ENCODE data around the gene TBX4.

The TBX4 gene

GRCh38 chr17:61461967-61462718 lies 9.9 kb downstream of the TBX4 start:
- TF ChIP-seq CTCF (IDR thresholded peaks at IDR 0.05; ENCODE audit: control extremely low read depth, extremely low read depth, low read depth, missing control alignments), result no peak
- no peak for DNase-seq (ENCODE audit: extremely low spot score)
- POLR2A ChIA-PET, result no interaction called here
- CTCF ChIA-PET, result interaction anchor here (1.1 to 1.8 kb wide), 2 partner anchors 23 to 50 kb away, joined by 3 read pairs; no protein-coding TSS in a partner anchor

DNA sequence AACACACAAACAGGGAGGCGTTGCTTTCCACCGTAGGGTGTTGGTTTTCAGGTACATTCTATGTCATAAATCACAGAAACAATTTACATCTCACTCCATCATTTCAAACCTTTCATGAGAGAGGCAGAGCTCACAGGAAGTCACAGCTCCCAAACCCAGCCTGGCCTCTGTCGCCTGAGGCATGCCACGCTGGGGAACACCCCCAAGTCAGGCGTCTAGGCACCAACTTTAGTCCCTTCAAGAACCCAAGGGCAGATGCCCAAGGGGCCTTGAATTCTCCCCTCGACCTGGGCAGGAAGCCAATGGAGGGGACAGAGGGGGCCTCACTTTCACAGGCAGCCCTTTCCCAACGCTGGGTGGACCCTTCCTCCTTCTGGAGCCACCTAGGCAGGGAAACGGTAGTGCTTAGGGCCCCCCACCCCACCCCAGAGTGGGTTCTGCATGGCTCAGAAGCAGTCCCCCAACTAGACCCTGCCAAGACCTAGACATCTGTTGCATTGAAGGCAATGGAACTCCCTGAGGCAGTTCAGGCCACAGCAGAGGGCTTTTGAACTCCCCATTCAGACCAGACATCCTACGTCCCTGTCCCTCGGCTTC lies 10.6 kb downstream of the TBX4 start:
- DNase-seq (ENCODE audit: extremely low spot score), result no peak
- ChIA-PET POLR2A (no interaction called here), CTCF (interaction anchor here (1.8 kb wide), 1 partner anchor 23 kb away, joined by 3 read pairs; no protein-coding TSS in a partner anchor)
- no peak for TF ChIP-seq CTCF (IDR thresholded peaks at IDR 0.05; ENCODE audit: control extremely low read depth, extremely low read depth, low read depth, missing control alignments)

DNA sequence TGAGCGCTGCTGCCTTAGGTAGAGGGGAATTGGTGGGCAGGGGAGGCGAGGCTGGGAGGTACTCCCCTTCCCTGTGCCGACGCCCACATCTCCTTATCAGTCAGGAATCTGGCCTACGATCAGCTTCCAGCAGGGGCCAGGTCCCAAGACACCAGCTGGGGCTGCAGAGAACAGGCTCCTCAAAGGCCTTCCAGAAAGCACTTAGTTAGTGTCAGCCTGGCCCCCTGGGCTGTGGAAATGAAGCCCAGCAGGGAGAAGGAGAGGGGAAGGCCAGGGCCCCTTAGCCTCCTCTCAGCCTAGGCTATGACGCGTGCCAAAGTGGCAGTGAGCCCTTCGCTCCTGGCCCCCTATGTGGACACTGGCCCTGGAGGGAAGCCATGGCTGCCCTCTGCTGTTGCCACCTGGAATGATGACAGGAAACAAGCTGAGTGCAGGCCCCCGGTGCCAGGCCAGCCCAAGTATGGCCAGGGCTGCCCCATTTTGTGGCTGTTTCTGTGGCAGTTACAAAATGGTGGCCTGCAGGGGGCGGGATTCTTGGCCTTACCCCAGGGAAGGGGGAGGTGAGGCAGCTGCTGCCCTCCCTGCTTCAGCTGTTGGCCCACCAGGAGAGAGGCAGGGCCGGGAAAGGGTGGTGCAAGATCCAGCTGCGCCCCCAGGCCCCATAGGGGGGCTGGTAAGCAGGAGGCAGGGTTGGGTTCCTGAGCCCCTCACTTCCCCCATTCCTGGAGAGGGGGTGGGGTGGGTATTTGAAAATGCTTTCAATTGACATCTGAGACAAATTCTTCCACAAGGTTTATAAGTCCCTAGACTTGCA lies 11.3 kb downstream of the TBX4 start:
- ChIA-PET POLR2A (no interaction called here), CTCF (interaction anchor here (1.8 kb wide), 1 partner anchor 22 kb away, joined by 3 read pairs; no protein-coding TSS in a partner anchor)
- no peak for TF ChIP-seq CTCF (IDR thresholded peaks at IDR 0.05; ENCODE audit: control extremely low read depth, extremely low read depth, low read depth, missing control alignments)
- DNase-seq (ENCODE audit: extremely low spot score), result no peak

- no peak for DNase-seq (ENCODE audit: extremely low spot score)
- POLR2A ChIA-PET, result no interaction called here
- CTCF ChIA-PET, result interaction anchor here (1.8 kb wide), 1 partner anchor 21 kb away, joined by 3 read pairs; no protein-coding TSS in a partner anchor
- TF ChIP-seq CTCF (IDR thresholded peaks at IDR 0.05; ENCODE audit: control extremely low read depth, extremely low read depth, low read depth, missing control alignments), result no peak
Observed at GRCh38 chr17:61464130-61464842, 12.1 kb downstream of the TBX4 start.

DNA sequence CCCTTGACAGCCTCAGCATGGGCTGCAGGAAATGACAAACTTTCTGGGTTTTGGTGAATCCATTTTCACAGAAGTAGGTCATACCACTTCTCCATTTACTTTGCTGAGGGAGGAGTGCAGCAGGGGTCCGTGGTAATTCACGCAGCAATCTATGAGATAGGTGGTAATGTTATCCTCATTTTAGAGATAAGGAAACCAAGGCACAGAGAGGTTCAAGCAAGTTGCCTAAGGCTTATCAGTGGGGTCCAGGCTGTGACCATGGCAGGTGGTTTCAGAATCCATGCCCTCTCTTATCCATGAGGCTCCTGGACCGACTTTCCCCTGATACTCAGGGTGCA lies 12.6 kb downstream of the TBX4 start:
- POLR2A ChIA-PET, result no interaction called here
- no peak for TF ChIP-seq CTCF (IDR thresholded peaks at IDR 0.05; ENCODE audit: control extremely low read depth, extremely low read depth, low read depth, missing control alignments)
- DNase-seq (ENCODE audit: extremely low spot score), result no peak
- CTCF ChIA-PET, result no interaction called here
